Measurements from ENCODE around the gene C12orf75.

Gene C12orf75

GRCh38 chr12:105418821-105419291 is 88.4 kb downstream of the C12orf75 start:
- TF ChIP-seq FOXP2 (optimal IDR thresholded peaks at IDR 0.05; ENCODE audit: borderline replicate concordance, extremely low read depth, extremely low read length, insufficient read depth) (no peak), SIN3A (IDR thresholded peaks at IDR 0.05; ENCODE audit: borderline replicate concordance, insufficient read depth, low read length) (no peak), REST (IDR thresholded peaks at IDR 0.05; ENCODE audit: insufficient read depth in 1 of 2, low read depth in 2 of 2, low read length in 2 of 2) (no peak), TAF1 (IDR thresholded peaks at IDR 0.05; ENCODE audit: borderline replicate concordance, insufficient read depth, low read length) (no peak), POLR2AphosphoS5 (IDR thresholded peaks at IDR 0.05; ENCODE audit: low read depth, low read length) (no peak)

GRCh38 chr12:105419606-105420005 is 89.1 kb downstream of the C12orf75 start:
- TF ChIP-seq REST (IDR thresholded peaks at IDR 0.05; ENCODE audit: insufficient read depth in 1 of 2, low read depth in 2 of 2, low read length in 2 of 2), result no peak

GRCh38 chr12:105420046-105420445 is 89.6 kb downstream of the C12orf75 start:
- no peak for TF ChIP-seq REST (IDR thresholded peaks at IDR 0.05; ENCODE audit: insufficient read depth in 1 of 2, low read depth in 2 of 2, low read length in 2 of 2)
- TF ChIP-seq POLR2AphosphoS5 (IDR thresholded peaks at IDR 0.05; ENCODE audit: low read depth, low read length), result no peak
- no peak for TF ChIP-seq SIN3A (IDR thresholded peaks at IDR 0.05; ENCODE audit: borderline replicate concordance, insufficient read depth, low read length)
- TF ChIP-seq FOXP2 (optimal IDR thresholded peaks at IDR 0.05; ENCODE audit: borderline replicate concordance, extremely low read depth, extremely low read length, insufficient read depth), result no peak
- TF ChIP-seq TAF1 (IDR thresholded peaks at IDR 0.05; ENCODE audit: borderline replicate concordance, insufficient read depth, low read length), result no peak

- no peak for TF ChIP-seq FOXP2 (optimal IDR thresholded peaks at IDR 0.05; ENCODE audit: borderline replicate concordance, extremely low read depth, extremely low read length, insufficient read depth)
- TF ChIP-seq TAF1 (IDR thresholded peaks at IDR 0.05; ENCODE audit: borderline replicate concordance, insufficient read depth, low read length), result no peak
- TF ChIP-seq REST (IDR thresholded peaks at IDR 0.05; ENCODE audit: insufficient read depth in 1 of 2, low read depth in 2 of 2, low read length in 2 of 2), result no peak
- no peak for TF ChIP-seq POLR2AphosphoS5 (IDR thresholded peaks at IDR 0.05; ENCODE audit: low read depth, low read length)
- TF ChIP-seq SIN3A (IDR thresholded peaks at IDR 0.05; ENCODE audit: borderline replicate concordance, insufficient read depth, low read length), result no peak
Observed at GRCh38 chr12:105420659-105421240, 90.3 kb downstream of the C12orf75 start.

All from PFSK-1 (cell line).